Measurements from ENCODE around the gene CRACDL.

The CRACDL gene

DNA sequence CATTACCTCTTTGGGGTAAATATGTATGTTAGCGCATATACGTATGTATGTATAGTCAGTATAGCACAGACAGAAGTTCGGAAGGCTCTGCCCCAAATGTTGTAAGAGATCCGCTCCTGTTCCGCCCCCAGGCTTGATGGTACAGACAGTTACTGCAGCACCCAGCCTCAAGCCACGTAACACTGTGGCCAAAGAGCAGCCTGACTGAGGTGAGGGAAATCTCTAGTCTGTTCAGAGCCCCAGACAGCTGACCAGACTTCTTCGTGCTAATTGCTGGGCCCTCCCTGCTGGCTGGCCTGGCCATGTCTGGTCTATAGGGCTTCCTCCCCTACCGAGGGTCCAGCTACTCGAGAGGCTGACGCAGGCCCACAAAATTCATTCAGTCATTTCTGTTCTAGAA lies 7.8 kb downstream of the CRACDL start:
- no peak overlapping the region for H3K4me3 ChIP-seq
- DNase-seq (ENCODE audit: low spot score), result no peak
- no peak overlapping the region for H3K27ac ChIP-seq
- TF ChIP-seq CTCF (IDR thresholded peaks at IDR 0.05), result no peak

GRCh38 chr2:98927027-98927426 lies 9.0 kb downstream of the CRACDL start:
- Histone ChIP-seq H3K27ac (no peak overlapping the region), H3K4me3 (no peak overlapping the region)
- TF ChIP-seq CTCF (IDR thresholded peaks at IDR 0.05), result no peak
- DNase-seq (ENCODE audit: low spot score), result no peak

- DNase-seq (ENCODE audit: low spot score), result no peak
- Histone ChIP-seq H3K4me3 (no peak overlapping the region), H3K27ac (no peak overlapping the region)
- TF ChIP-seq CTCF (IDR thresholded peaks at IDR 0.05), result no peak
Measured at GRCh38 chr2:98926601-98927000, 9.4 kb downstream of the CRACDL start.

GRCh38 chr2:98924910-98925309 lies 11.1 kb downstream of the CRACDL start:
- H3K4me3 ChIP-seq, result no peak overlapping the region
- H3K27ac ChIP-seq, result no peak overlapping the region
- no peak for TF ChIP-seq CTCF (IDR thresholded peaks at IDR 0.05)
- no peak for DNase-seq (ENCODE audit: low spot score)

DNA sequence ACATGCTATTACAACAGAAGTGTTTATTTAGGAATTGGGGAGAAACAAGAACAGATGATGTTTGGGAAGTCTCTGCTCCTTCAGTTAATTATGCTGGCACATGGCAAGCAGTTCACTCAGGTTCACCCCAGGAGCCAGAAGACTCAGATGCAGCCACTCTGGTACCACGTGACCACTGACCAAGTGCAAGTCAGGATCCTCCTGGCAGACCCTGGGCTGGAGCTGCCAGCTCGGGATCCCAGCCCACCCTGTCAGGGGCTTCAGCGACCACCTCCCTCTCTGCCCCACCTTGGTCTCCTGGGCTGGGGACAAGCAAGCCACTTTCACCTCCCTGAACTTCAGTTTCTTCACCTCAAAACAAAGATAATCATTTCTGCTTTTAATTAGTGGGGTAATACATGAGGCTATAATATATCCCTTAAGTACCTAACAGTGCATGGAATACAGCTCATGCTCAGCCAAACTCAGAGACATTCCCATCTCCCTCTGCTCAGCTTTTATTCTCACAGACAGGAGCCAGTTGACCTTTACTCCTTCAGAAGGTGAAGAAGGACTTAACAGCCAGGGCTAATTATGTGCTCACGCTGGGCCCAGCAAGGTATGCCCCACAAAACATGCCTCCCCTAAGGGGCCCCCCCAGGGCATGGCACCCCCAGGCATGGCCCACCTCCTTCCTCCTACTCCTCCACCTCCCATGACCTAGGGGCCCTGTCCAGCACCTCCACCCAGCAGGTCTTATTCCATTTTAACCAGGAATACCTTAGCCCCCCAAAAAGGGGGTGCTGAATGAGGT lies 11.8 kb downstream of the CRACDL start:
- no peak overlapping the region for H3K4me3 ChIP-seq
- no peak for TF ChIP-seq CTCF (IDR thresholded peaks at IDR 0.05)
- H3K27ac ChIP-seq, result no peak overlapping the region
- DNase-seq (ENCODE audit: low spot score), result no peak

DNA sequence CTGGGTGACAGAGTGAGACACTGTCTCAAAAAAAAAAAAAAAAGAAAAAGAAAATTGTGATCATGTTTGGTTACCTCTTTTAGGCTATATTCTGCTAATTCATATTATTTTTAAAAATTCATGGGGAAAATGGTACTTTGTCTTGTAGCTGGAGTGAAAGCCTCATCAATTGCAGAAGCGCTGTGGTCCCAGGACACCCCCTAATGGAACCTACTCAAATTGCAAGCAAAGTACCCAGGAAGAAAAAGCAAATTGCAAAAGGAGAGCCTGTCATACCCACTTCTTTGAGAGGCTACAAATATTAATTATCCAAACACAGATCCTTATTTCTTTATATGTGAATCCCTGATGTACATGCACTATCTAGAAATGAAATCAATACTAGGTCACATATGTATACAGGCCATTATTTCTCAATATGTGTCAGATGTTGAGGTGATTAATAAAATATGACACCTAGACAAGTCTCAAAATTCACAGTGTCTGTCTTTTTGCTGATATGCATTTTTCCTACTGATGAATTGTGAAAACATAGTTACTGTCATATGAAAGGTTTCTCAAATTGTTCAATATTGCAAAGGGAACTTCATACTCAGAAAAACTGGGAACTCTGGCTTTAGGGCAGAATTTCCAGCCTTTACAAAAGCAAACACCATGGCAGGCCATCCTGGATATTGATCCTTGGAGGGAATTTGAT lies 12.6 kb downstream of the CRACDL start:
- Histone ChIP-seq H3K27ac (no peak overlapping the region), H3K4me3 (no peak overlapping the region)
- DNase-seq (ENCODE audit: low spot score), result no peak
- no peak for TF ChIP-seq CTCF (IDR thresholded peaks at IDR 0.05)

DNA sequence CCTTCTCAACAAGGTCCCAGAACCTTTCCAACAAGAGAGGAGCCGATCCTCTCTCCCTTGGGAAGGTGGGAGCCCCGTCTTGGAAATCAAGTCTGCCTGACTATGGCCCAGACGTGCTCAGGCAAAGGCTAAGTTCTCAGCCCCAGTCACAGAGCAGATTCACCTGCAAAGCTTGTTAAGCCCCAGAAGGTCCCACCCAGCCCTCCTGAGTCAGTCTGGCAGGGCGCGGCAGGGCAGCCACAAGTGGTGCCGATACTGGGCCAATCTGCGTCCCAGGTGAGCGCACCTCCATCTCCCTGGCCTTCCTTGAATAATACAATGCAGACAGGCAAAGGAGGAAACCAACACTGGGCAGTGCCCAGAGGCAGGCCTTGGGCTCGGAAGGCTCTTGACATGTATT lies 15.0 kb downstream of the CRACDL start:
- no peak for DNase-seq (ENCODE audit: low spot score)
- no peak overlapping the region for H3K27ac ChIP-seq
- H3K4me3 ChIP-seq, result no peak overlapping the region
- no peak for TF ChIP-seq CTCF (IDR thresholded peaks at IDR 0.05)

Data from coronary artery (tissue), 2 donors.